ENCODE data around the gene FCRL3. TPM values are rescaled to one million over a fixed set of nuclear protein-coding genes. Genes with fewer than 3 reads are reported as not detected.
"Not testable (repeated sequence)": the region's sequence is repeated elsewhere in the genome, so short reads cannot be mapped to it uniquely, and the experiment has no call there.

Gene FCRL3
- total and polyA plus RNA-seq, 4 donors, result 0.16 to 0.72 (median 0.50) TPM

DNA sequence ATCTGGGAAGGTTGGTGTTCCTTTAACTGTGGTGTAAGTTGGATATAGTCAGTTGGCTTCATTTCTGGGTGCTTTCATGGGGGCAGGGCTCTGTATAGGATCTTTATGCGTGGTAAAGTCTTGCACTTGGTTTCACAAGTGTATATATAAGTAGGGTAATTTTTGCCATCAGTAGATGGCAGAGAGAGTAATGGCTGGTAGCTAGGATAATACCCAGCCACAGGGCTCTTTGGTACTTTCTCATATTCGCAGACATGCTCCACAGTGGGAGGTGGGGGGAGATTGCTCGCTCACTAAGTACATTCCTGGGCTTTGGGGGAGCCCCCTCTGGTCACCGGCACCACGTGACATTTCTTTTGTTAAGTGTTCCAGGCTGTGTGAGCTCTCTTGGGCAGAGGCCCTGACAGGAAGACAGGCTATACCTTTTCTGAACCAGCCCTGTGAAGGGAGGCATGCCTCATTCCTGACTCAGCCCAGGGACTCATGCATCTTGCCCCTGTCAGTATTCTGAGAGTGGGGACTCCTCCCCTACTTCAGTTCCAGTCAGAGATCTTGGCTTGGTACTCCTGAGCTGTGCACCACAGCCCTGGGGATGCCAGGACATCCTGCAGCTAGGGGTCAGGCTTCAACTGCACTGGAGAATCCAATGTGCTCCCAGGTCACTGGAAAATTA lies 38.8 kb upstream of the FCRL3 start:
- Histone ChIP-seq H3K4me3 (ENCODE audit: low read depth in 1 of 3, low read length in 3 of 3) (no peak overlapping the region), H3K27ac (ENCODE audit: low read depth in 1 of 2, low read length in 2 of 2) (no peak overlapping the region)

DNA sequence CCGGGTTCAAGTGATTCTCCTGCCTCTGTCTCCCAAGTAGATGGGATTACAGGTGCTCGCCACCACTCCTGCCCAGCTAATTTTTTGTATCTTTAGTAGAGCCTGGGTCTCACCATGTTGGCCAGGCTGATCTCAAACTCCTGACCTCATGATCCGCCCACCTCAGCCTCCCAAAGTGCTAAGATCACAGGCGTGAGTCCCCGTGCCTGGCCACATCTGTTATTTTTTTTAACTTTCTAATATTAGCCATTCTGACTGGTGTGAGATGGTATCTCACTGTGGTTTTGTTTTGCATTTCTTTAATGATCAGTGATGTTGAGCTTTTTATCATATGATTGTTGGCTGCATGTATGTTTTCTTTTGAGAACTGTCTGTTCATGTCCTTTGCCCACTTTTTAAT lies 35.4 kb upstream of the FCRL3 start:
- H3K27ac ChIP-seq (ENCODE audit: low read depth in 1 of 2, low read length in 2 of 2); H3K4me3 ChIP-seq (ENCODE audit: low read depth in 1 of 3, low read length in 3 of 3); DNase-seq (ENCODE audit: low spot score); H3K27me3 ChIP-seq (ENCODE audit: control insufficient read depth in 4 of 4, insufficient read depth in 4 of 4, low read length in 3 of 4); H3K36me3 ChIP-seq (ENCODE audit: control insufficient read depth in 4 of 4, insufficient read depth in 3 of 4, low read depth in 1 of 4, low read length in 3 of 4); H3K9ac ChIP-seq (ENCODE audit: low read depth in 1 of 2, low read length in 2 of 2); H3K9me3 ChIP-seq (ENCODE audit: control insufficient read depth in 4 of 4, low read length in 3 of 4); H3K4me1 ChIP-seq (ENCODE audit: control insufficient read depth in 4 of 4, insufficient read depth in 4 of 4, low read length in 3 of 4): not testable (repeated sequence)
- WGBS, result 80% methylated on average over 5 of the region's 5 CpGs

More for the DNA sequence above, 38.8 kb upstream of the FCRL3 start:
- Histone ChIP-seq H3K36me3 (ENCODE audit: control insufficient read depth in 4 of 4, insufficient read depth in 3 of 4, low read depth in 1 of 4, low read length in 3 of 4) (no peaks in the 10 kb centered on the region), H3K9me3 (ENCODE audit: control insufficient read depth in 4 of 4, low read length in 3 of 4) (no peaks in the 10 kb centered on the region), H3K9ac (ENCODE audit: low read depth in 1 of 2, low read length in 2 of 2) (no peak overlapping the region), H3K4me1 (ENCODE audit: control insufficient read depth in 4 of 4, insufficient read depth in 4 of 4, low read length in 3 of 4) (no peaks in the 10 kb centered on the region), H3K27me3 (ENCODE audit: control insufficient read depth in 4 of 4, insufficient read depth in 4 of 4, low read length in 3 of 4) (peaks cover 0 to 3% (median 1%) of the 10 kb centered on the region in 4 donors)
- DNase-seq (ENCODE audit: low spot score), result no peak
- WGBS, result 59% methylated on average over 5 of the region's 5 CpGs
- no peak for TF ChIP-seq JUND (IDR thresholded peaks at IDR 0.05)
- TF ChIP-seq EGR1 (IDR thresholded peaks at IDR 0.05; ENCODE audit: low read depth in 2 of 2), result no peak
- no peak for TF ChIP-seq FOXA1 (IDR thresholded peaks at IDR 0.05)
- TF ChIP-seq GABPA (IDR thresholded peaks at IDR 0.05 in 1 of 2, conservative IDR thresholded peaks at IDR 0.05 in 1 of 2), result no peak
- no peak for TF ChIP-seq HNF4G (IDR thresholded peaks at IDR 0.05)
- TF ChIP-seq HNF4A (conservative IDR thresholded peaks at IDR 0.05), result no peak
- no peak for TF ChIP-seq SP1 (IDR thresholded peaks at IDR 0.05)
- TF ChIP-seq FOXA2 (IDR thresholded peaks at IDR 0.05), result no peak
- TF ChIP-seq, protein P1, sequence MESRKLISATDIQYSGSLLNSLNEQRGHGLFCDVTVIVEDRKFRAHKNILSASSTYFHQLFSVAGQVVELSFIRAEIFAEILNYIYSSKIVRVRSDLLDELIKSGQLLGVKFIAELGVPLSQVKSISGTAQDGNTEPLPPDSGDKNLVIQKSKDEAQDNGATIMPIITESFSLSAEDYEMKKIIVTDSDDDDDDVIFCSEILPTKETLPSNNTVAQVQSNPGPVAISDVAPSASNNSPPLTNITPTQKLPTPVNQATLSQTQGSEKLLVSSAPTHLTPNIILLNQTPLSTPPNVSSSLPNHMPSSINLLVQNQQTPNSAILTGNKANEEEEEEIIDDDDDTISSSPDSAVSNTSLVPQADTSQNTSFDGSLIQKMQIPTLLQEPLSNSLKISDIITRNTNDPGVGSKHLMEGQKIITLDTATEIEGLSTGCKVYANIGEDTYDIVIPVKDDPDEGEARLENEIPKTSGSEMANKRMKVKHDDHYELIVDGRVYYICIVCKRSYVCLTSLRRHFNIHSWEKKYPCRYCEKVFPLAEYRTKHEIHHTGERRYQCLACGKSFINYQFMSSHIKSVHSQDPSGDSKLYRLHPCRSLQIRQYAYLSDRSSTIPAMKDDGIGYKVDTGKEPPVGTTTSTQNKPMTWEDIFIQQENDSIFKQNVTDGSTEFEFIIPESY (IDR thresholded peaks at IDR 0.05), result no peak
- TF ChIP-seq RXRA (IDR thresholded peaks at IDR 0.05), result no peak
- TF ChIP-seq, protein P2, sequence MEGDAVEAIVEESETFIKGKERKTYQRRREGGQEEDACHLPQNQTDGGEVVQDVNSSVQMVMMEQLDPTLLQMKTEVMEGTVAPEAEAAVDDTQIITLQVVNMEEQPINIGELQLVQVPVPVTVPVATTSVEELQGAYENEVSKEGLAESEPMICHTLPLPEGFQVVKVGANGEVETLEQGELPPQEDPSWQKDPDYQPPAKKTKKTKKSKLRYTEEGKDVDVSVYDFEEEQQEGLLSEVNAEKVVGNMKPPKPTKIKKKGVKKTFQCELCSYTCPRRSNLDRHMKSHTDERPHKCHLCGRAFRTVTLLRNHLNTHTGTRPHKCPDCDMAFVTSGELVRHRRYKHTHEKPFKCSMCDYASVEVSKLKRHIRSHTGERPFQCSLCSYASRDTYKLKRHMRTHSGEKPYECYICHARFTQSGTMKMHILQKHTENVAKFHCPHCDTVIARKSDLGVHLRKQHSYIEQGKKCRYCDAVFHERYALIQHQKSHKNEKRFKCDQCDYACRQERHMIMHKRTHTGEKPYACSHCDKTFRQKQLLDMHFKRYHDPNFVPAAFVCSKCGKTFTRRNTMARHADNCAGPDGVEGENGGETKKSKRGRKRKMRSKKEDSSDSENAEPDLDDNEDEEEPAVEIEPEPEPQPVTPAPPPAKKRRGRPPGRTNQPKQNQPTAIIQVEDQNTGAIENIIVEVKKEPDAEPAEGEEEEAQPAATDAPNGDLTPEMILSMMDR (IDR thresholded peaks at IDR 0.05; ENCODE audit: low read depth, low read length, missing input control), result no peak
- TF ChIP-seq, protein P3, sequence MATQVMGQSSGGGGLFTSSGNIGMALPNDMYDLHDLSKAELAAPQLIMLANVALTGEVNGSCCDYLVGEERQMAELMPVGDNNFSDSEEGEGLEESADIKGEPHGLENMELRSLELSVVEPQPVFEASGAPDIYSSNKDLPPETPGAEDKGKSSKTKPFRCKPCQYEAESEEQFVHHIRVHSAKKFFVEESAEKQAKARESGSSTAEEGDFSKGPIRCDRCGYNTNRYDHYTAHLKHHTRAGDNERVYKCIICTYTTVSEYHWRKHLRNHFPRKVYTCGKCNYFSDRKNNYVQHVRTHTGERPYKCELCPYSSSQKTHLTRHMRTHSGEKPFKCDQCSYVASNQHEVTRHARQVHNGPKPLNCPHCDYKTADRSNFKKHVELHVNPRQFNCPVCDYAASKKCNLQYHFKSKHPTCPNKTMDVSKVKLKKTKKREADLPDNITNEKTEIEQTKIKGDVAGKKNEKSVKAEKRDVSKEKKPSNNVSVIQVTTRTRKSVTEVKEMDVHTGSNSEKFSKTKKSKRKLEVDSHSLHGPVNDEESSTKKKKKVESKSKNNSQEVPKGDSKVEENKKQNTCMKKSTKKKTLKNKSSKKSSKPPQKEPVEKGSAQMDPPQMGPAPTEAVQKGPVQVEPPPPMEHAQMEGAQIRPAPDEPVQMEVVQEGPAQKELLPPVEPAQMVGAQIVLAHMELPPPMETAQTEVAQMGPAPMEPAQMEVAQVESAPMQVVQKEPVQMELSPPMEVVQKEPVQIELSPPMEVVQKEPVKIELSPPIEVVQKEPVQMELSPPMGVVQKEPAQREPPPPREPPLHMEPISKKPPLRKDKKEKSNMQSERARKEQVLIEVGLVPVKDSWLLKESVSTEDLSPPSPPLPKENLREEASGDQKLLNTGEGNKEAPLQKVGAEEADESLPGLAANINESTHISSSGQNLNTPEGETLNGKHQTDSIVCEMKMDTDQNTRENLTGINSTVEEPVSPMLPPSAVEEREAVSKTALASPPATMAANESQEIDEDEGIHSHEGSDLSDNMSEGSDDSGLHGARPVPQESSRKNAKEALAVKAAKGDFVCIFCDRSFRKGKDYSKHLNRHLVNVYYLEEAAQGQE (IDR thresholded peaks at IDR 0.05), result no peak
- TF ChIP-seq NR2F2 (IDR thresholded peaks at IDR 0.05), result no peak
- TF ChIP-seq, protein P4, sequence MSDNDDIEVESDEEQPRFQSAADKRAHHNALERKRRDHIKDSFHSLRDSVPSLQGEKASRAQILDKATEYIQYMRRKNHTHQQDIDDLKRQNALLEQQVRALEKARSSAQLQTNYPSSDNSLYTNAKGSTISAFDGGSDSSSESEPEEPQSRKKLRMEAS (IDR thresholded peaks at IDR 0.05), result no peak
- no peak for TF ChIP-seq RAD21 (IDR thresholded peaks at IDR 0.05)
- no peak for TF ChIP-seq TAF1 (conservative IDR thresholded peaks at IDR 0.05)
- no peak for TF ChIP-seq YY1 (IDR thresholded peaks at IDR 0.05)
- TF ChIP-seq, protein P5, sequence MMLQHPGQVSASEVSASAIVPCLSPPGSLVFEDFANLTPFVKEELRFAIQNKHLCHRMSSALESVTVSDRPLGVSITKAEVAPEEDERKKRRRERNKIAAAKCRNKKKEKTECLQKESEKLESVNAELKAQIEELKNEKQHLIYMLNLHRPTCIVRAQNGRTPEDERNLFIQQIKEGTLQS (IDR thresholded peaks at IDR 0.05), result no peak

Measured in liver (tissue), 9 donors.